Kidney epithelial cell (primary cell): ENCODE measurements around the gene C5AR2. TPM values are rescaled to one million over a fixed set of nuclear protein-coding genes. Genes with fewer than 3 reads are reported as not detected.

Experiments used
- DNase-seq: peaks from one replicate; pipeline ENCODE4 v3.0.0-alpha.2; 2010; ENCODE audit warnings: low read depth
- H3K27me3 ChIP-seq: 2 replicates; pipeline ENCODE4 v1.6.0; 2011; ENCODE audit warnings: low read length; ENCODE audit not compliant: control insufficient read depth, insufficient read depth
- H3K36me3 ChIP-seq: 2 replicates; pipeline ENCODE4 v1.5.1; 2011; ENCODE audit warnings: low read length; ENCODE audit not compliant: control insufficient read depth, insufficient read depth
- H3K4me3 ChIP-seq: 2 replicates; pipeline ENCODE4 v1.5.1; 2011; ENCODE audit warnings: low read depth, mild to moderate bottlenecking, control low read depth, low read length
- total RNA-seq: library from RNA; depleted of rRNA; stranded (reverse); fragments of >200 nt; gene quantifications from 2 replicates; pipeline ENCODE4 v1.2.3, GENCODE V29; 2015
- TF ChIP-seq, protein P1 (sequence below): IDR thresholded peaks from 2 replicates; pipeline ENCODE4 v1.5.1; 2011; ENCODE audit warnings: mild to moderate bottlenecking, moderate library complexity, low read length, control low read depth, inconsistent platforms; ENCODE audit not compliant: insufficient read depth, poor library complexity, severe bottlenecking

C5AR2 gene
- total RNA-seq, 1 donor from 2014 or later: not detected

DNA sequence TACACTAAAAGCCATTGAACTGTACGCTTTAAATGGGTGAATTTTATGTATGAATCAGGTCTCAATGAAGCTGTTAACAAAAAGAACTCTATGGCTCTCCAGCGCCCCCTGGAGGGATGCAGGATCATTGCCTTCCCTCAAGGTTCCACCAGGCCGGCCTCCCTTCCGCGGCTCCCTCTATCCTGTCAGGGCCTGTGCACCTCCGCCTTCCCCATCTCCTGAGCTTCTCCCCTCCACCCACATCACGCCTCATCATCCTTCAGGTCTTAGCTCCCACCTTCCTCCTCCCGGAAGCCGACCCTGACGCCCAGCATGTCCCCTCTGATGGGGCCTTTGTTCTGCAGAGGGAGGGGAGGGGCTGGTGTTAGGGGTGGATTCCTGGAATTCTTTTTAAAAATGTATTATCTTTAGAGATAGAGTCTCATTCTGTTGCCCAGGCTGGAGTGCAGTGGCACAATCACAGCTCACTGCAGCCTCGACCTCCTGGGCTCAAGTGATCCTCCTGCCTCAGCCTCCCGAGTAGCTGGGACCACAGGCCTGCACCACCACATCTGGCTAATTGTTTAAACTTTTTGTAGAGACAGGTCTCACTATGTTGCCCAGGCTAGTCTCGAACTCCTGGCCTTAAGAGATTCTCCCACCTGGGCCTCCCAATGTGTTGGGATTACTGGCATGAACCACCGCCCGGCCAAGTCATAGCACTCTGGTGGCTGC, 59.7 kb downstream of the C5AR2 start:
- H3K4me3 ChIP-seq: no peak overlapping the region
- TF ChIP-seq, protein P1, sequence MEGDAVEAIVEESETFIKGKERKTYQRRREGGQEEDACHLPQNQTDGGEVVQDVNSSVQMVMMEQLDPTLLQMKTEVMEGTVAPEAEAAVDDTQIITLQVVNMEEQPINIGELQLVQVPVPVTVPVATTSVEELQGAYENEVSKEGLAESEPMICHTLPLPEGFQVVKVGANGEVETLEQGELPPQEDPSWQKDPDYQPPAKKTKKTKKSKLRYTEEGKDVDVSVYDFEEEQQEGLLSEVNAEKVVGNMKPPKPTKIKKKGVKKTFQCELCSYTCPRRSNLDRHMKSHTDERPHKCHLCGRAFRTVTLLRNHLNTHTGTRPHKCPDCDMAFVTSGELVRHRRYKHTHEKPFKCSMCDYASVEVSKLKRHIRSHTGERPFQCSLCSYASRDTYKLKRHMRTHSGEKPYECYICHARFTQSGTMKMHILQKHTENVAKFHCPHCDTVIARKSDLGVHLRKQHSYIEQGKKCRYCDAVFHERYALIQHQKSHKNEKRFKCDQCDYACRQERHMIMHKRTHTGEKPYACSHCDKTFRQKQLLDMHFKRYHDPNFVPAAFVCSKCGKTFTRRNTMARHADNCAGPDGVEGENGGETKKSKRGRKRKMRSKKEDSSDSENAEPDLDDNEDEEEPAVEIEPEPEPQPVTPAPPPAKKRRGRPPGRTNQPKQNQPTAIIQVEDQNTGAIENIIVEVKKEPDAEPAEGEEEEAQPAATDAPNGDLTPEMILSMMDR: peak; percentile 95

More for the DNA sequence above, 59.7 kb downstream of the C5AR2 start:
- peaks cover 3% of the 10 kb centered on the region for H3K27me3 ChIP-seq
- H3K36me3 ChIP-seq: no peaks in the 10 kb centered on the region
- peak; percentile 7 for DNase-seq

Other genes starting within 250 kb of the C5AR2 start
- gene ZC3H4, start 218.4 kb upstream of the C5AR2 start, total RNA-seq: 23.9 and 29.2 TPM in 2 replicates
- gene SAE1, start 201.3 kb upstream of the C5AR2 start, total RNA-seq: 91.7 and 114 TPM in 2 replicates
- gene BBC3, start 101.0 kb upstream of the C5AR2 start, total RNA-seq: 46.8 and 64.7 TPM in 2 replicates
- gene CCDC9, start 75.7 kb upstream of the C5AR2 start, total RNA-seq: 13.8 and 16.5 TPM in 2 replicates
- gene INAFM1, start 57.3 kb upstream of the C5AR2 start, total RNA-seq: 2.2 and 3.9 TPM in 2 replicates
- gene C5AR1, start 22.3 kb upstream of the C5AR2 start, total RNA-seq: not detected in 2 replicates
- gene DHX34, start 17.1 kb downstream of the C5AR2 start, total RNA-seq: 18.1 and 27.1 TPM in 2 replicates
- 2.3 and 8.6 TPM in 2 replicates for gene MEIS3, start 87.4 kb downstream of the C5AR2 start, total RNA-seq
- gene SLC8A2, start 139.7 kb downstream of the C5AR2 start, total RNA-seq: not detected in 2 replicates
- 6.0 and 6.6 TPM in 2 replicates for gene KPTN, start 152.0 kb downstream of the C5AR2 start, total RNA-seq
- 127 and 142 TPM in 2 replicates for gene NAPA, start 182.9 kb downstream of the C5AR2 start, total RNA-seq
- gene ZNF541, start 241.0 kb downstream of the C5AR2 start, total RNA-seq: not detected in 2 replicates